Parathyroid adenoma (tissue), 2 donors: ENCODE measurements around the gene TMIGD3.

Experiments used
- H2AFZ ChIP-seq: fragments of 300-600 bp; sonication (generic); one replicate; pipeline ENCODE4 v1.7.0; 2017; ENCODE audit warnings: antibody characterized with exemption, mild to moderate bottlenecking
- H3K27ac ChIP-seq: fragments of 300-600 bp; sonication (generic); one replicate; pipeline ENCODE4 v1.7.0; 2017
- H3K27me3 ChIP-seq: fragments of 300-600 bp; sonication (generic); one replicate; pipeline ENCODE4 v1.7.0; 2017; ENCODE audit warnings: low read length; ENCODE audit not compliant: control insufficient read depth, insufficient read depth
- H3K36me3 ChIP-seq: fragments of 300-600 bp; sonication (generic); one replicate; pipeline ENCODE4 v1.7.0; 2017; ENCODE audit warnings: low read length; ENCODE audit not compliant: control insufficient read depth, insufficient read depth
- H3K4me1 ChIP-seq: fragments of 300-600 bp; sonication (generic); one replicate; pipeline ENCODE4 v1.7.0; 2017; ENCODE audit warnings: control low read depth
- H3K4me2 ChIP-seq: fragments of 300-600 bp; sonication (generic); one replicate; pipeline ENCODE4 v1.7.0; 2017; ENCODE audit warnings: low read length
- H3K4me3 ChIP-seq: fragments of 300-600 bp; sonication (generic); one replicate; pipeline ENCODE4 v1.7.0; 2017; ENCODE audit warnings: low read depth, low read length
- H3K79me2 ChIP-seq: fragments of 300-600 bp; sonication (generic); one replicate; pipeline ENCODE4 v1.7.0; 2017; ENCODE audit warnings: control low read depth
- H3K9ac ChIP-seq: fragments of 300-600 bp; sonication (generic); one replicate; pipeline ENCODE4 v1.7.0; 2017; ENCODE audit warnings: mild to moderate bottlenecking
- H3K9me3 ChIP-seq: fragments of 300-600 bp; sonication (generic); one replicate; pipeline ENCODE4 v1.7.0; 2017; ENCODE audit warnings: low read length; ENCODE audit not compliant: control insufficient read depth
- CTCF ChIP-seq: fragments of 300-600 bp; sonication (generic); IDR thresholded peaks from one replicate; pipeline ENCODE4 v1.7.0; 2017; ENCODE audit warnings: antibody characterized with exemption, mild to moderate bottlenecking
- donor health status: primary hyperparathyroidism.

The TMIGD3 gene

GRCh38 chr1:111515291-111516004, 12.0 kb upstream of the TMIGD3 start:
- Histone ChIP-seq H3K36me3 (no peaks in the 10 kb centered on the region), H3K4me3 (no peak overlapping the region), H3K9me3 (no peaks in the 10 kb centered on the region), H3K4me1 (peaks cover 12% of the 10 kb centered on the region), H3K4me2 (no peak overlapping the region), H2AFZ (no peak overlapping the region), H3K79me2 (no peaks in the 10 kb centered on the region), H3K9ac (no peak overlapping the region), H3K27ac (peak overlapping the region; percentile 56), H3K27me3 (no peaks in the 10 kb centered on the region)
- no peak for TF ChIP-seq CTCF

GRCh38 chr1:111513410-111514020, 10.1 kb upstream of the TMIGD3 start:
- H3K9ac ChIP-seq: no peak overlapping the region
- H3K27me3 ChIP-seq: no peaks in the 10 kb centered on the region
- no peaks in the 10 kb centered on the region for H3K9me3 ChIP-seq
- peak overlapping the region; percentile 47 for H3K27ac ChIP-seq
- no peak for TF ChIP-seq CTCF
- no peak overlapping the region for H3K4me2 ChIP-seq
- peaks cover 28% of the 10 kb centered on the region for H3K4me1 ChIP-seq
- H3K36me3 ChIP-seq: no peaks in the 10 kb centered on the region
- no peak overlapping the region for H3K4me3 ChIP-seq
- no peak overlapping the region for H2AFZ ChIP-seq
- no peaks in the 10 kb centered on the region for H3K79me2 ChIP-seq

- Histone ChIP-seq H3K9ac (no peak overlapping the region), H3K9me3 (no peaks in the 10 kb centered on the region)
- no peak for TF ChIP-seq CTCF
These were observed 9.5 kb upstream of the TMIGD3 start for GRCh38 chr1:111512931-111513330.

GRCh38 chr1:111512132-111512889, 8.9 kb upstream of the TMIGD3 start:
- H2AFZ ChIP-seq: no peak overlapping the region
- no peaks in the 10 kb centered on the region for H3K27me3 ChIP-seq
- no peak overlapping the region for H3K9ac ChIP-seq
- peaks cover 40% of the 10 kb centered on the region for H3K4me1 ChIP-seq
- H3K27ac ChIP-seq: no peak overlapping the region
- TF ChIP-seq CTCF: no peak
- no peak overlapping the region for H3K4me2 ChIP-seq
- no peaks in the 10 kb centered on the region for H3K79me2 ChIP-seq
- no peaks in the 10 kb centered on the region for H3K9me3 ChIP-seq
- no peak overlapping the region for H3K4me3 ChIP-seq
- H3K36me3 ChIP-seq: no peaks in the 10 kb centered on the region

More at GRCh38 chr1:111512931-111513330, 9.5 kb upstream of the TMIGD3 start:
- Histone ChIP-seq H3K36me3 (no peaks in the 10 kb centered on the region), H3K27ac (peak overlapping the region; percentile 17), H3K4me3 (no peak overlapping the region), H3K4me2 (no peak overlapping the region), H3K4me1 (peaks cover 34% of the 10 kb centered on the region), H3K79me2 (no peaks in the 10 kb centered on the region), H3K27me3 (no peaks in the 10 kb centered on the region), H2AFZ (no peak overlapping the region)
